Measurements from ENCODE around the gene CHD9.

GRCh38 chr16:53176434-53176833, 121.6 kb downstream of the CHD9 start:
- TF ChIP-seq, protein P1, sequence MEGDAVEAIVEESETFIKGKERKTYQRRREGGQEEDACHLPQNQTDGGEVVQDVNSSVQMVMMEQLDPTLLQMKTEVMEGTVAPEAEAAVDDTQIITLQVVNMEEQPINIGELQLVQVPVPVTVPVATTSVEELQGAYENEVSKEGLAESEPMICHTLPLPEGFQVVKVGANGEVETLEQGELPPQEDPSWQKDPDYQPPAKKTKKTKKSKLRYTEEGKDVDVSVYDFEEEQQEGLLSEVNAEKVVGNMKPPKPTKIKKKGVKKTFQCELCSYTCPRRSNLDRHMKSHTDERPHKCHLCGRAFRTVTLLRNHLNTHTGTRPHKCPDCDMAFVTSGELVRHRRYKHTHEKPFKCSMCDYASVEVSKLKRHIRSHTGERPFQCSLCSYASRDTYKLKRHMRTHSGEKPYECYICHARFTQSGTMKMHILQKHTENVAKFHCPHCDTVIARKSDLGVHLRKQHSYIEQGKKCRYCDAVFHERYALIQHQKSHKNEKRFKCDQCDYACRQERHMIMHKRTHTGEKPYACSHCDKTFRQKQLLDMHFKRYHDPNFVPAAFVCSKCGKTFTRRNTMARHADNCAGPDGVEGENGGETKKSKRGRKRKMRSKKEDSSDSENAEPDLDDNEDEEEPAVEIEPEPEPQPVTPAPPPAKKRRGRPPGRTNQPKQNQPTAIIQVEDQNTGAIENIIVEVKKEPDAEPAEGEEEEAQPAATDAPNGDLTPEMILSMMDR (IDR thresholded peaks at IDR 0.05): no peak
- TF ChIP-seq POLR2A (IDR thresholded peaks at IDR 0.05): no peak
